ENCODE data around the gene SEMA3B. TPM values are rescaled to one million over a fixed set of nuclear protein-coding genes. Genes with fewer than 3 reads are reported as not detected.

SEMA3B gene
- total and polyA plus RNA-seq, 2 donors (not counting 3 experiments of a cell fraction or from before 2014, with no cell fraction given) = 1.2 to 1.5 TPM

- H3K4me2 ChIP-seq (ENCODE audit: insufficient read depth, low read length) = no peak overlapping the region
- dilution Hi-C loops (cut with MboI; ENCODE audit: extremely low pct_ligation_motif_present, low sequenced_read_pairs) = no loop called here
- no peak for DNase-seq (ENCODE audit: low read depth, low spot score)
- H3K79me2 ChIP-seq (ENCODE audit: control insufficient read depth, insufficient read depth, low read length) = no peaks in the 10 kb centered on the region
- intact Hi-C loops (cut with micrococcal nuclease) = no loop called here
- ChIA-PET POLR2A (no interaction called here), CTCF (interaction anchor here (0.6 to 10.5 kb wide), 4 partner anchors 25 to 34 kb away, joined by 4 to 314 read pairs (median 30); partner anchors contain the start of gene GNAT1)
- no peak overlapping the region for H2AFZ ChIP-seq (ENCODE audit: low read depth, low read length)
- H3K9ac ChIP-seq (replicated peaks; ENCODE audit: extremely low read depth, insufficient read depth, low read length) = no peak overlapping the region
- no peak for FAIRE-seq
- no peaks in the 10 kb centered on the region for H3K36me3 ChIP-seq (ENCODE audit: control insufficient read depth in 2 of 2, extremely low read depth in 1 of 2, insufficient read depth in 2 of 2, low read length in 2 of 2)
- BruUV-seq (replicated peaks) = no TSS peak
- H4K20me1 ChIP-seq (replicated peaks; ENCODE audit: control insufficient read depth, extremely low read depth, insufficient read depth, low read length) = no peaks in the 10 kb centered on the region
- H3K4me1 ChIP-seq (ENCODE audit: control insufficient read depth, extremely low read depth, insufficient read depth, low read length) = no peaks in the 10 kb centered on the region
- H3K27ac ChIP-seq (ENCODE audit: insufficient read depth, low read depth, low read length) = no peak overlapping the region
- TF ChIP-seq MYC (IDR thresholded peaks at IDR 0.05; ENCODE audit: low read depth, low read length) (no peak), GATA2 (IDR thresholded peaks at IDR 0.05; ENCODE audit: insufficient read depth, insufficient read length, low read depth, low read length) (no peak), POLR2AphosphoS5 (IDR thresholded peaks at IDR 0.05; ENCODE audit: insufficient read depth, low read depth, low read length) (no peak), FOS (IDR thresholded peaks at IDR 0.05; ENCODE audit: borderline replicate concordance, insufficient read depth, low read length) (no peak), EZH2 (IDR thresholded peaks at IDR 0.05; ENCODE audit: borderline replicate concordance, low read depth, low read length, severe bottlenecking) (no peak), POLR2A (IDR thresholded peaks at IDR 0.05; ENCODE audit: low read depth, low read length) (no peak), JUN (IDR thresholded peaks at IDR 0.05; ENCODE audit: borderline replicate concordance, insufficient read depth, insufficient read length, low read depth) (no peak)
- TF ChIP-seq, protein P1, sequence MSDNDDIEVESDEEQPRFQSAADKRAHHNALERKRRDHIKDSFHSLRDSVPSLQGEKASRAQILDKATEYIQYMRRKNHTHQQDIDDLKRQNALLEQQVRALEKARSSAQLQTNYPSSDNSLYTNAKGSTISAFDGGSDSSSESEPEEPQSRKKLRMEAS (IDR thresholded peaks at IDR 0.05; ENCODE audit: insufficient read depth, insufficient read length) = no peak
- TF ChIP-seq, protein P2, sequence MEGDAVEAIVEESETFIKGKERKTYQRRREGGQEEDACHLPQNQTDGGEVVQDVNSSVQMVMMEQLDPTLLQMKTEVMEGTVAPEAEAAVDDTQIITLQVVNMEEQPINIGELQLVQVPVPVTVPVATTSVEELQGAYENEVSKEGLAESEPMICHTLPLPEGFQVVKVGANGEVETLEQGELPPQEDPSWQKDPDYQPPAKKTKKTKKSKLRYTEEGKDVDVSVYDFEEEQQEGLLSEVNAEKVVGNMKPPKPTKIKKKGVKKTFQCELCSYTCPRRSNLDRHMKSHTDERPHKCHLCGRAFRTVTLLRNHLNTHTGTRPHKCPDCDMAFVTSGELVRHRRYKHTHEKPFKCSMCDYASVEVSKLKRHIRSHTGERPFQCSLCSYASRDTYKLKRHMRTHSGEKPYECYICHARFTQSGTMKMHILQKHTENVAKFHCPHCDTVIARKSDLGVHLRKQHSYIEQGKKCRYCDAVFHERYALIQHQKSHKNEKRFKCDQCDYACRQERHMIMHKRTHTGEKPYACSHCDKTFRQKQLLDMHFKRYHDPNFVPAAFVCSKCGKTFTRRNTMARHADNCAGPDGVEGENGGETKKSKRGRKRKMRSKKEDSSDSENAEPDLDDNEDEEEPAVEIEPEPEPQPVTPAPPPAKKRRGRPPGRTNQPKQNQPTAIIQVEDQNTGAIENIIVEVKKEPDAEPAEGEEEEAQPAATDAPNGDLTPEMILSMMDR (IDR thresholded peaks at IDR 0.05; ENCODE audit: extremely low read depth in 1 of 2, insufficient read depth in 1 of 2, low read depth in 1 of 2, low read length in 2 of 2) = no peak
- H3K4me3 ChIP-seq (replicated peaks in 1 of 3; ENCODE audit: insufficient read depth in 1 of 3, low read depth in 1 of 3, low read length in 3 of 3) = no peak overlapping the region
- H3K9me3 ChIP-seq (replicated peaks; ENCODE audit: control insufficient read depth, insufficient read depth, low read length) = no peaks in the 10 kb centered on the region
- no peaks in the 10 kb centered on the region for H3K27me3 ChIP-seq (ENCODE audit: control insufficient read depth in 2 of 2, insufficient read depth in 2 of 2, low read length in 2 of 2)
- no peaks in the 10 kb centered on the region for H3K9me1 ChIP-seq (replicated peaks; ENCODE audit: control insufficient read depth, extremely low read depth, insufficient read depth, low read length)
Observed at GRCh38 chr3:50221051-50221410, 47.9 kb upstream of the SEMA3B start.
